ENCODE data around the gene PALD1.

- TF ChIP-seq, protein P1, sequence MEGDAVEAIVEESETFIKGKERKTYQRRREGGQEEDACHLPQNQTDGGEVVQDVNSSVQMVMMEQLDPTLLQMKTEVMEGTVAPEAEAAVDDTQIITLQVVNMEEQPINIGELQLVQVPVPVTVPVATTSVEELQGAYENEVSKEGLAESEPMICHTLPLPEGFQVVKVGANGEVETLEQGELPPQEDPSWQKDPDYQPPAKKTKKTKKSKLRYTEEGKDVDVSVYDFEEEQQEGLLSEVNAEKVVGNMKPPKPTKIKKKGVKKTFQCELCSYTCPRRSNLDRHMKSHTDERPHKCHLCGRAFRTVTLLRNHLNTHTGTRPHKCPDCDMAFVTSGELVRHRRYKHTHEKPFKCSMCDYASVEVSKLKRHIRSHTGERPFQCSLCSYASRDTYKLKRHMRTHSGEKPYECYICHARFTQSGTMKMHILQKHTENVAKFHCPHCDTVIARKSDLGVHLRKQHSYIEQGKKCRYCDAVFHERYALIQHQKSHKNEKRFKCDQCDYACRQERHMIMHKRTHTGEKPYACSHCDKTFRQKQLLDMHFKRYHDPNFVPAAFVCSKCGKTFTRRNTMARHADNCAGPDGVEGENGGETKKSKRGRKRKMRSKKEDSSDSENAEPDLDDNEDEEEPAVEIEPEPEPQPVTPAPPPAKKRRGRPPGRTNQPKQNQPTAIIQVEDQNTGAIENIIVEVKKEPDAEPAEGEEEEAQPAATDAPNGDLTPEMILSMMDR (IDR thresholded peaks at IDR 0.05; ENCODE audit: insufficient read depth, low read depth, low read length) = no peak
- no peak for TF ChIP-seq EZH2 (IDR thresholded peaks at IDR 0.05; ENCODE audit: insufficient read depth, low read length)
Observed at GRCh38 chr10:70541736-70542564, 63.4 kb downstream of the PALD1 start.
